HL-60 (cell line): Measurements from ENCODE around the gene TAF11L14.
"Not testable (repeated sequence)": the region's sequence is repeated elsewhere in the genome, so short reads cannot be mapped to it uniquely, and the experiment has no call there.

Experiments used
- CTCF ChIP-seq: IDR thresholded peaks from one replicate; pipeline ENCODE4 v1.5.1; 2011; ENCODE audit warnings: low read length, control low read depth, inconsistent platforms; ENCODE audit not compliant: insufficient read depth
- REST ChIP-seq: IDR thresholded peaks from 2 replicates; pipeline ENCODE4 v1.6.1; 2012; ENCODE audit warnings: low read depth; ENCODE audit not compliant: insufficient replicate concordance

GRCh38 chr5:17585658-17586057, 48.6 kb upstream of the TAF11L14 start, which contains the start of gene TAF11L7:
- not testable (repeated sequence) for TF ChIP-seq CTCF, REST
